SK-N-MC (cell line): ENCODE results near the gene DYRK3.

Source experiments
- EZH2 ChIP-seq: fragments of 200-600 bp; sonication (generic); IDR thresholded peaks from one replicate; pipeline ENCODE4 v1.6.1; 2017; ENCODE audit warnings: antibody characterized with exemption
- POLR2AphosphoS5 ChIP-seq: IDR thresholded peaks from 2 replicates; pipeline ENCODE4 v1.6.1; 2012; ENCODE audit warnings: mild to moderate bottlenecking, low read depth, low read length, borderline replicate concordance

GRCh38 chr1:206663362-206663761, 28.0 kb downstream of the DYRK3 start:
- TF ChIP-seq EZH2: no peak
- TF ChIP-seq POLR2AphosphoS5: no peak
